BJ (cell line): ENCODE results near the gene ARMC9. TPM values are rescaled to one million over a fixed set of nuclear protein-coding genes. Genes with fewer than 3 reads are reported as not detected.

ENCODE experiments used
- CTCF ChIA-PET: fragments of 350-600 bp; formaldehyde crosslinking; extraction: SDS; loops from one replicate; lab custom pipeline; 2021; ENCODE audit warnings: antibody characterized with exemption, inconsistent platforms; lab: Yijun Ruan, JAX
- POLR2A ChIA-PET: fragments of 300-600 bp; sonication (Branson Sonifier 250); formaldehyde crosslinking; extraction: SDS; loops from one replicate; lab custom pipeline; 2021; ENCODE audit warnings: antibody characterized with exemption; lab: Charles Lee
- DNase-seq: peaks from one replicate; pipeline ENCODE4 v3.0.0-alpha.2; 2011; ENCODE audit warnings: low read depth
- H3K27me3 ChIP-seq: 2 replicates; pipeline ENCODE4 v1.6.0; 2011; ENCODE audit warnings: low read length; ENCODE audit not compliant: control insufficient read depth, insufficient read depth
- H3K36me3 ChIP-seq: 2 replicates; pipeline ENCODE4 v1.5.1; 2011; ENCODE audit warnings: low read length; ENCODE audit not compliant: control insufficient read depth, insufficient read depth
- H3K4me3 ChIP-seq: 2 replicates; pipeline ENCODE4 v1.5.1; 2011; ENCODE audit warnings: low read depth, mild to moderate bottlenecking, control low read depth, low read length
- CTCF ChIP-seq: IDR thresholded peaks from 2 replicates; pipeline ENCODE4 v1.5.1; 2011; ENCODE audit warnings: low read depth, mild to moderate bottlenecking, control low read depth, inconsistent platforms, low read length, moderate library complexity; ENCODE audit not compliant: insufficient read depth
- polyA plus RNA-seq: library from polyadenylated mRNA; depleted of rRNA; stranded (reverse); fragments of >200 nt; gene quantifications from 2 replicates; pipeline ENCODE4 v1.2.3, GENCODE V29; 2011

The ARMC9 gene
- polyA plus RNA-seq, 1 experiment, result 83.1 TPM

- DNase-seq, result no peak
- ChIA-PET CTCF (interaction anchor here (0.6 to 3.9 kb wide), 4 partner anchors 22 to 190 kb away, joined by 3 to 33 read pairs (median 3); no protein-coding TSS in a partner anchor), POLR2A (no interaction called here)
- Histone ChIP-seq H3K36me3 (peaks cover 9% of the 10 kb centered on the region; the same call in 1 of the 2 replicates), H3K4me3 (no peak overlapping the region), H3K27me3 (no peaks in the 10 kb centered on the region)
- no peak for TF ChIP-seq CTCF
These were observed 24.0 kb downstream of the ARMC9 start for GRCh38 chr2:231222318-231223000.

GRCh38 chr2:231223001-231223375, 24.6 kb downstream of the ARMC9 start:
- no peak for DNase-seq
- ChIA-PET POLR2A (no interaction called here), CTCF (interaction anchor here (0.7 to 3.9 kb wide), 4 partner anchors 17 to 189 kb away, joined by 3 to 33 read pairs (median 3); no protein-coding TSS in a partner anchor)
- no peak for TF ChIP-seq CTCF
- Histone ChIP-seq H3K27me3 (no peaks in the 10 kb centered on the region), H3K4me3 (no peak overlapping the region), H3K36me3 (peaks cover 10% of the 10 kb centered on the region; the same call in 1 of the 2 replicates)

GRCh38 chr2:231223458-231223976, 25.1 kb downstream of the ARMC9 start:
- no peaks in the 10 kb centered on the region for H3K27me3 ChIP-seq
- peaks cover 12% of the 10 kb centered on the region; the same call in 1 of the 2 replicates for H3K36me3 ChIP-seq
- H3K4me3 ChIP-seq, result no peak overlapping the region
- no peak for DNase-seq
- POLR2A ChIA-PET, result no interaction called here
- CTCF ChIA-PET, result interaction anchor here (0.7 to 3.9 kb wide), 8 partner anchors 17 to 228 kb away, joined by 3 to 33 read pairs (median 4); no protein-coding TSS in a partner anchor
- no peak for TF ChIP-seq CTCF

GRCh38 chr2:231227310-231228162, 29.1 kb downstream of the ARMC9 start:
- DNase-seq, result no peak
- H3K27me3 ChIP-seq, result no peaks in the 10 kb centered on the region
- no peak overlapping the region for H3K4me3 ChIP-seq
- peak; percentile 79 for TF ChIP-seq CTCF
- ChIA-PET POLR2A (no interaction called here), CTCF (interaction anchor here (0.7 to 5.0 kb wide), 29 partner anchors 8 to 229 kb away, joined by 3 to 51 read pairs (median 5); partner anchors contain the start of gene ARMC9)
- H3K36me3 ChIP-seq, result peaks cover 8% of the 10 kb centered on the region; the same call in 1 of the 2 replicates
